Measurements from ENCODE around the gene SOWAHA.

DNA sequence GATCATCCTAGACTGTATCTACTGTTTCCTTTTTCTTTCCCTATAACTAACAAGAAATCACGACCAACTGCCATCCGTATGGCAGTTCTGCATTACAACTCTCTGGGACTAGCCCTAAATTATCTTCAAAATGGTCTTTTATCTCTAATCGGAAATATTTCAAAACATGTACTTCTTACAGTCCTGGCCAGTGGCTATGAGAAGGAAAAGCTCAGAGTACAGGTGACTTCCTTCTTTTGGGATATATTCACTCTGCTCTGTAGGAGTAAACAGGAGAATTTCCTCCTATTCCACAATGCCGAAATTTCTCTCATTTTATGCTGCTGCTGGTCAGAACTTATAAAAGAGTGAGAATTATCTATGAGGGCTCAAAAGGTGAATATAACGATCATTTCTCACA is 34.2 kb upstream of the SOWAHA start:
- no peak for TF ChIP-seq POLR2A (IDR thresholded peaks at IDR 0.05; ENCODE audit: borderline replicate concordance, extremely low read depth, insufficient read depth, insufficient read length)
- no peak for TF ChIP-seq CTCF (IDR thresholded peaks at IDR 0.05 in 2 of 3, conservative IDR thresholded peaks at IDR 0.05 in 1 of 3; ENCODE audit: borderline replicate concordance in 1 of 3, insufficient read depth in 1 of 3, low read depth in 2 of 3, low read length in 2 of 3)
- no peak for TF ChIP-seq EZH2 (IDR thresholded peaks at IDR 0.05)
- no peak for TF ChIP-seq POLR2AphosphoS5 (IDR thresholded peaks at IDR 0.05; ENCODE audit: low read depth, low read length)
- no peak for TF ChIP-seq EZH2phosphoT487 (IDR thresholded peaks at IDR 0.05; ENCODE audit: borderline replicate concordance)
- TF ChIP-seq YY1 (IDR thresholded peaks at IDR 0.05; ENCODE audit: extremely low read depth, insufficient replicate concordance, low read depth, low read length) = no peak
- no peak for TF ChIP-seq ZNF274 (IDR thresholded peaks at IDR 0.05; ENCODE audit: low read depth, low read length)
- TF ChIP-seq REST (IDR thresholded peaks at IDR 0.05; ENCODE audit: low read depth) = no peak
- no peak for TF ChIP-seq FOSL1 (IDR thresholded peaks at IDR 0.05; ENCODE audit: low read depth)

All from HCT116 (cell line).